NCI-H510A treated with DMSO at 0.1 percent for 48 hours (cell line): ENCODE data around the gene ZFYVE9.
"Not testable (repeated sequence)": the region's sequence is repeated elsewhere in the genome, so short reads cannot be mapped to it uniquely, and the experiment has no call there.

Experiments used
- DNase-seq: peaks from one replicate; lab custom pipeline; 2025; lab: John Stamatoyannopoulos, UW

ZFYVE9 gene, protein sequence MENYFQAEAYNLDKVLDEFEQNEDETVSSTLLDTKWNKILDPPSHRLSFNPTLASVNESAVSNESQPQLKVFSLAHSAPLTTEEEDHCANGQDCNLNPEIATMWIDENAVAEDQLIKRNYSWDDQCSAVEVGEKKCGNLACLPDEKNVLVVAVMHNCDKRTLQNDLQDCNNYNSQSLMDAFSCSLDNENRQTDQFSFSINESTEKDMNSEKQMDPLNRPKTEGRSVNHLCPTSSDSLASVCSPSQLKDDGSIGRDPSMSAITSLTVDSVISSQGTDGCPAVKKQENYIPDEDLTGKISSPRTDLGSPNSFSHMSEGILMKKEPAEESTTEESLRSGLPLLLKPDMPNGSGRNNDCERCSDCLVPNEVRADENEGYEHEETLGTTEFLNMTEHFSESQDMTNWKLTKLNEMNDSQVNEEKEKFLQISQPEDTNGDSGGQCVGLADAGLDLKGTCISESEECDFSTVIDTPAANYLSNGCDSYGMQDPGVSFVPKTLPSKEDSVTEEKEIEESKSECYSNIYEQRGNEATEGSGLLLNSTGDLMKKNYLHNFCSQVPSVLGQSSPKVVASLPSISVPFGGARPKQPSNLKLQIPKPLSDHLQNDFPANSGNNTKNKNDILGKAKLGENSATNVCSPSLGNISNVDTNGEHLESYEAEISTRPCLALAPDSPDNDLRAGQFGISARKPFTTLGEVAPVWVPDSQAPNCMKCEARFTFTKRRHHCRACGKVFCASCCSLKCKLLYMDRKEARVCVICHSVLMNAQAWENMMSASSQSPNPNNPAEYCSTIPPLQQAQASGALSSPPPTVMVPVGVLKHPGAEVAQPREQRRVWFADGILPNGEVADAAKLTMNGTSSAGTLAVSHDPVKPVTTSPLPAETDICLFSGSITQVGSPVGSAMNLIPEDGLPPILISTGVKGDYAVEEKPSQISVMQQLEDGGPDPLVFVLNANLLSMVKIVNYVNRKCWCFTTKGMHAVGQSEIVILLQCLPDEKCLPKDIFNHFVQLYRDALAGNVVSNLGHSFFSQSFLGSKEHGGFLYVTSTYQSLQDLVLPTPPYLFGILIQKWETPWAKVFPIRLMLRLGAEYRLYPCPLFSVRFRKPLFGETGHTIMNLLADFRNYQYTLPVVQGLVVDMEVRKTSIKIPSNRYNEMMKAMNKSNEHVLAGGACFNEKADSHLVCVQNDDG (N-terminal part only)

DNA sequence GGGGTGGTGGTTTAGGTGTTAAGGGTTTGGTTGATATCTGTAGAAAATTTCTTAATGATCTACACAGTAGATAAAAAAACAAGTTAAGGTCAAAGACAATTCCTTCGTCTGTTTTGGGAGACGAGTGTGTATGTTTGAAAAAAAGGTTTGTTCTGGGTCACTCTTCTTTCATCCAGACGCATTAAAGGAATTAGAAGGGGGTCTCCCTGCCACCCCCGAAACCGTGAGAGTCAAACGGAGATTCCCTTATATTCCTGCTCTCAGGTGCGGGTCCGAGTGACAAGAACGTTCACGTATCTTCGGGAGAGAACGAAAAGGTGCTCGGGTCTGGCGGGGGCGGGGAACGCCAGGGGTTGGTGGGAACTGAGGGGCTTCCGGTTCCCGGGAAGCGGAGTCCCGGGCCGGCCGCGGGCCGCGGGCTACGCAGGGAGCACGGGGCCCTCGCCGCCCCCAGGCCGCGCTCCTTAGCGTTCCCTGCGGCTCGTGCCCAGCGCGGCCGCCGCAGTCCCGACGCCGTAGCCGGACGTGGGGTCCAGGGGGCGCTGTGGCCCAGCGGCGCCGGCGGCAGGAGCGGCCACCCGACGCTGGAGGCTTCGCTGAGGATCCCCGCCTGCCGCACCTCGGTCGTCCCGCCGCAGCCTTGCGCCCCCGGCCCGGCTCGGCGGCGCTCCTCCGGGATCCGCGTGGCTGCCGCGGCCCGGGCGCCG, at the start of gene ZFYVE9:
Gene ZFYVE9, plus strand, starts transcription at position 577 of the 707 bp plus-strand sequence. CDS start 91,118 bp downstream, outside the sequence.
- DNase-seq, result peak; percentile 76

DNA sequence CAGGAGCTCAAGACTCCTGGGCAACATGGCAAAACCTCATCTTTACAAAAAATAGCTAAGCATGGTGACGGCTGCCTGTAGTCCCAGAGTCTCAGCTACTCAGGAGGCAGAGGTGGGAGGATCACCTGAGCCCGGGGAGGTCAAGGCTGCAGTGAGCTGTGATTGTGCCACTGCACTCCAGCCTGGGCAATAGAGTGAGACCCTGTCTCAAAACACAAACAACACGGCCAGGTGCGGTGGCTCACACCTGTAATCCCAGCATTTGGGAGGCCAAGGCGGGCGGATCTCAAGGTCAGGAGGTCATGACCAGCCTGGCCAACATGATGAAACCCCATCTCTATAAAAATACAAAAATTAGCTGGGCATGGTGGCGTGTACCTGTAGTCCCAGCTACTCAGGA, 47.6 kb upstream of the ZFYVE9 start:
- DNase-seq, result not testable (repeated sequence)

DNA sequence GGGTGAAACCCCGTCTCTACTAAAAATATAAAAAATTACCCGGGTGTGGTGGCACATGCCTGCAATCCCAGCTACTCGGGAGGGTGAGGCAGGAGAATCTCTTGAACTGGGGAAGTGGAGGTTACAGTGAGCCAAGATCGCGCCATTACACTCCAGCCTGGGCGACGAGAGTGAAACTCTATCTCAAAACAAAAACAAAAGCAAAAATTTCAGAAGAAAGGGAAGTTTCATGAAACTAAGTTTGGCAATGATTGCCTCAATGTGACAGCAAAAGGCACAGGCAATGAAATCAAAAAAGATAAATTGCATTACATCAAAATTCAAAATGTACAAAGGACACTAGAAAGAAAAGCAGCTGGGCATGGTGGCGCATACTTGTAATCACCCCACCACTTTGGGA, 45.7 kb upstream of the ZFYVE9 start:
- DNase-seq, result no peak

DNA sequence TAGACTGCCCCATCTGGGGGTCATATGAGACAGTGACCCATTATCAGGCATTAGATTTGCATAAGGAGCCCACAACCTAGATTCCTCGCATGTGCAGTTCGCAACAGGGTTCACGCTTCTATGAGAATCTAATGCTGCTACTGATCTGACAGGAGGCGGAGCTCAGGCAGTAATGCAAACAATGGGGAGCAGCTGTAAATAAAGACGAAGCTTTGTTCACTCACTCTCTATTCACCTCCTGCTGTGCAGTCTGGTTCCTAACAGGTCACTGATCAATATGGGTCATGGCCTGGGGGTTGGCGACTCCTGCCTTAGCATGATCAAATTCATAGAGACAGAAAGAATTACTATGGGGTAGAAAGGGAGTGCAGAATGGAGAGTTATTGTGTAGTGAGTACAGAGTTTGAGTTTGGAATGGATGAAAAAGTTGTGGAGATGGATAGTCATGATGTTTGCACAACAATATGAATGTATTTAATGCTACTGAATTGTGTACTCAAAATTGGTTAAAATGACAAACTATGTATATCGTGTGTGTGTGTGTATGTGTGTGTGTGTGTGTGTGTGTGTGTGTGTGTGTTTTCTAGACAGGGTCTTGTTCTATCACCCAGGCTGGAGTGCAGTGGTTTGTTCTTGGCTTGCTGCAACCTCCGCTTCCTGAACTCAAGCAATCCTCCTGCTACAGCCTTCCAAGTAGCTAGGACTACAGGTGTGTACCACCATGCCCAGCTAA, 43.6 kb upstream of the ZFYVE9 start:
- DNase-seq, result peak; percentile 33

DNA sequence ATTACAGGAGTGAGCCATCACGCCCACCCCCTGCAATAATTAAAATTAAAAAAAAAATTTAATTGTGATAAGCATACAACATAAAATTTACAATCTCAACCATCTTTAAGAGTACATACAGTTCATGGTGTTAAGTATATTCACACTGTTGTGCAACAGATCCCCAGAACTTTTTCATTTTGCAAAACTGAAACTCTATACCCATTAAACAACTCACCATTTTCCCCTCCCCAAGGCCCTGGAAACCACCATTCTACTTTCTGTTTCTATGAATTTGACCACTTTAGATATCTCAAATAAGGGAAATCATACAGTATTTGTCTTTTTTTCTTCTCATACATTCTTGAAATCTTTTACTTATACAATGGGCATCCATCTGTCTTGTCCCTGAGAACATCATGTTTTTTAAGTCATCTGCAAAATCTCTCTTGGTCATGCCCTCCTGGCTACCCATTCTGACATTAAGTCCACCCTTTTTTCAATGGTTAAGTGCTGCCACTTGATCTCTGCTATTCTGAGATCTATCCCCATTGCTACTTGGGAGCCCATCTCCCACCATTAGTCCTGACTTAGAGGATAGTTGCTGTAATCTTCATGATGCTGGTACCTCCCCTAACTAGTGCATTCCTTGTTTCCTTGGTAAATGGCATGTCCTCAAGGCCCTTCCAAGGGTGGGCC, 39.4 kb upstream of the ZFYVE9 start:
- no peak for DNase-seq

DNA sequence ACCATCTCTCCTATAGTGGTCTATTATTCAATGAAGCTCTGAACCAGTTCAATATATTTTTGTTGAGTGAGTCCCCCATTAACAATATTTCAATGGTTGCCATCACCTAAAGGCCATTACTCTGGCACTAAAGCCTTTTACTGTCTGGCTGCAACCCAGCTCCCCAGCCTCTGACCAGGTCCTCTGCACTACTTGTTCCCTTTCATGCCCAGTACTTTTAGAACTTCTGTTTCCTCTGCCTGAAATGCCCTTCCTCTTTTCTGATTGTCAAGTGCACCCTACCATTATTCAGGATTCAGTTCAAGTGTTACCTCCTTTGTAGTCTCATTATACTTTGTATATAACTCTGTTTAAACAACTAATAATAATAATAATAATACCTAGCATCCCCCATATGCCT, 30.4 kb upstream of the ZFYVE9 start:
- DNase-seq, result no peak

DNA sequence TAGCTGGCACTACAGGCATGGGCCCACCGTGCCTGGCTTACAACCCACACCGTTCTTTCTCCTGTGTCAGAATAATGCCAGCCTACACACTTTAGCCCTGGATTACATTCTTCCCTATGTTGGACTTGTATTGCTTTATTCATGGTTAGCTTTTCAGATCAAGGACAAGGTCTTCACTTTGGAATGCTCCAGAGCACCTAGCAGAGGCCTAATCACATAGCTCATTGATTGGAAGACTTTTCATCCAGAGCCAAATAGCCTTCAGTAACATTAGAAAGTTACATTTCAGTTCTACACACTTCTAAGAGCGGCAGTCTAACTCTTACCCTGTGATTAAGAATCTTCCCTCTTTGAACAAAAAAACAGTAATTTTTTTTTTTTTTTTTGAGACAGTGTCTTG, 29.4 kb upstream of the ZFYVE9 start:
- DNase-seq, result no peak

DNA sequence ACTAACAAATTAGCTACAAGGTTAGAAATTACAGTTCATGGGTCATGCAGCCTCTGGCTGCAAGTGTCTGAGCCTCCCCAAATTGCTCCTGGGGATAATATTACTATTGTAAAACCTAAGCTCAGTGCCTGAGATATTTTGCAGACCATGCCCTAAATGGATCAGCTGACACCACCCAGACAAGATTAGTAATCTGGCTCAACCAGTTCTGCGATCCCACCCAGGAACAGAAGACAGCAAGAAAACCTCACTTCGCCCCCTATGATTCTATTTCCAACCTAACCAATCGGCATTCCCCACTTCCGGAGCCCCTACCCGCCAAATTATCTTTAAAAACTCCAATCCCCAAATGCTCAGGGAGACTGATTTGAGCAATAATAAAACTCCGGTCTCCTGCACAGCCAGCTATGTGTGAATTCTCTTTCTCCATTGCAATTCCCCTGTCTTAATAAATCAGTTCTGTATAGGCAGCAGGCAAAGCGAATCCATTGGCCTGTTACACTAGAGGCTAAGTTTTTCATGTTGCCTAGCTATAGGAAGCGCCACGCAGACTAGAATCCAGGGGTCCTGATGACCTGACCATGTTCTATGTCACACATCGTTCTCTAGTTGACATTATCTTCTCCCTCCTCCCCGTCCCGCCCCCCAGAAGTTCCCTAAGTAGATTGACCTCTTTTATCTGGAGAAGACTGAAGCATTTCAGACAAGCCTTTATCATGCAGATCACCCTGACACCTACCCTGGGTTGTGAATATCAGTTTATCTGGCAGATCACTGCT, 22.4 kb upstream of the ZFYVE9 start:
- no peak for DNase-seq

DNA sequence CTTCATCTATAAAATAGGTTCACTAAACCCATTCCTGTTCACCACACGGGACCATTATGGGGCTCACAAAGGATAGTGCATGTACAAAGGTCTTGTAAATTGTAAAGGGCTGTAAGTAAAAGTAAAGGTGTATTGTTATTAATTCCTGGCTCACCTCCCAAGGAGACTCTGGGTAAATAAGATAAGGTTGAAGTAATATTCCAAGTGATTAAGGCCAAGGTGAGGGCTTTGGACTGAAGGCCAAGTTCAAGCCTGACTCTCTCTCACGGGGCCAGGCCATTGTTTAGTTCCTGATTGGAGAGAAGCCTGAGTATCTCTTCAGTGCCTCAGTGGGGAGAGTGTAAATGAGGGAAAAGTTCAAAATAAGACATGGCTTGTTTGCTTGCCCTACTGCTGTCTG, 19.5 kb upstream of the ZFYVE9 start:
- no peak for DNase-seq

DNA sequence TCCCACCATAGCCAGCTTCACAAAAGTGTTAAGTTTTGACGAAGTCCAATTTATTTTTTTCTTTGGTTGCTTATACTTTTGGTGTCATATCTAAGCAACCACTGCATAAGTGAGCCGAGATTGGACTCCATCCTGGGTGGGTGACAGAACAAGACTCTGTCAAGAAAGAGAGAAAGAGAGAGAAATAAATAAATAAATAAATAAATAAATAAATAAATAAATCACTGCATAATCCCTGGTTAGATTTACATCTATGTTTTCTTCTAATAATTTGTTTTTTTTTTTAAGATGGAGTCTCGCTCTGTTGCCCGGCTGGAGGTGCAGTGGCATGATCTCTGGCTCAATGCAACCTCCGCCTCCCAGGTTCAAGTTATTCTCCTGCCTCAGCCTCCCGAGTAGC, 18.3 kb upstream of the ZFYVE9 start:
- no peak for DNase-seq

DNA sequence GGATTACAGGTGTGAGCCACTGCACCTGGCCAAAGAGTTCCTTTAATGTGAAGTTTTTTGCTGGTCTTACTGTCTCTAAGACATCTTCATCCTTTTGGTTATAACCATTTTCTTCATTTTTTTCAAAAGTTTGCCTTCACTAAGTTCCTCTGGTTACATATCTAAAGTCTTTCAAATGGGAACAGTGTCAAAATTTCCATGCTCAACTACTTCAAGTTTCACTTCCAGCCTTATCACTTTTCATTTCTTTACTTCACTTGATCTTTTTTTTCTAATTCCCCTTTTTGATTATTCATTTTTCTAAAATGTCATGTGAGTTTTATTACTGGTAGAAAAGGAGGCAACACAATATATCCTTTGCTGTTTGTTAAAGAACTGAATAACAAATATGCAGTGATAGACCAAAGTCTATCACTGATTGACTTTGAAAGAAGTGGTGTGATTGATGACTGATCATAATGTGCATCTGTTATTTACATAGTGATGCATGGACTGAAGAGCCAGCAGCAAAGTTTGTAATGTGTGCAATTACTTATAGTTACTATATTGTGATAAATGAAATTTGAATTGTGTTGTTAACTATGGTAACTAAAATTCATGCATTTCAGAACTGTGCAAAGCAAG, 16.0 kb upstream of the ZFYVE9 start:
- no peak for DNase-seq

DNA sequence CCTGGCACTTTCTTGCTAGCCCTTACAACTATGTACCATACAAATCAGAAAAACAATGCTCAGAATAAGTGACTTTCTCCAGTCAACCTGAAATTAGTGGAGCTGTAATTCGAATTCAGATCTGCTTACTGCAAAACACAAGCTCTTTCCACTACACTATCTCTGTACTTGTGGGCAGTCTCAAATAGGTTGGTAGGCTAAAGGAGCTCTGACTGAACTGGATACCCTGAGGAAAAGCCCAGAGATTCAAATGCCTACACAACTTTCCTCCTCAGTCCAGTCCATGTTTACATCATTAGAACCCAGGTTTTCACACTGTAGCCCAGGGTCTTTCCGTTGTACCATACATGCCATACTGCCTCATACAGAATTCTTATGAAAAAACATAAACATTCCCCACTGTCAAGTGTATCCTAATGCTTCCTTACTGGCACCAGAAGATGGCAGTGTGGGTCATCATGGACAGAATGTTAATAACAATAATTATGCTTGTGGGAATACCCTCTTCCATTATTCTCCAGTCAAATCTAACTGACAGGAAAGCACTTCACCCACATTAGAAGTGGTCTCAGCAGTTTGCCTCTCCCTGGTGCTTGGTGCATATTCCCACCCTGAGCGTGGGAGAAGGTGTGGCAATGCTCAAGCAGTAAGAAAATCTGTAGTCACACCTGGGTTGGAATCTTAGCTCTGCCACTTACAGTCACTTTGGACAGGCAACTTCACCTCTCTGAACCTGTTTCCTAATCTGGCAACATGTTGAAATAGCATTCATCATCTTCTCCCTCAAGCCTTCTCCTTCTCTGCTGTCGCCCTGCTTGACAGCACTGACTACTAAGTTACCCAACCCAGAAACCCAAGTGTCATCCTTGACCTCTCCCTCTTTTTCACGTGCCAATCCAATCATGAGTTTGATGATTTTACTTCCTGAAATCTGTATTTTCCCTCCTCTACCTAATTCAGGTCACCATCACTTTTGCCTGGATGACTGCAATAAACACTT, 14.4 kb upstream of the ZFYVE9 start:
- DNase-seq, result peak; percentile 49

DNA sequence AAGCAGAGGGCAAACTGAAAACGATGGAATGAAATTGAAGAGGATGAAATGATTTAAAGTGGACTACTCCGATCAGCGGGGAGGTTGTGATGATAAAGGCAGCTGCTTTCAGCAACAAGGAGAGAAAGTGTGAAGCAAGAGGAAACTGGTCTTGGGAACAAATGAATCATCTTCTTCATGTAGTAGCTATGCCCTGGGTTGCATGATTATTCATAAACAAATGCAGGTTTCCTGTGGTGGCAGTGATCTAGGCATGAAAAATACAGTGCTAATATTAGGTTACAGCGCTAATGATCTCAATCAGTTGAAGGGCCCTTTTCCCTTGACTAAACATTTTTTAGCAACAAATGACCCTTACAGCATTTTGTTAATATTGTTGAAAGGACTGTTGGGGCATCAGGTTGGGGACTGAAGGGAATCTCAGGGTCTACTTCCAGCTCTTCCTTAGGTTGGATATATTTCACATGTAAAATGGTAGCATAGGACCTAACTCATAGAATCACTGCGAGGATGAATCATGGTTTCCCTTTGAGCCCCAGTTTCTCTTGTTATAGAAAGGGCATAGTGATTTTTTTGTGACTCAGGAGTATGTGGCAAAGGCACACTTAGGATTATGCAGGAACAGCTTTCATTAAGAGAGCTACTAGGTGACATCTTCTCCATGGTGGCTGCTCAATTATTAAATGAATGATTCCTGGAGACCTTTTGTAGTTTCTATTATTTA, 1.9 kb upstream of the ZFYVE9 start:
- DNase-seq, result no peak

DNA sequence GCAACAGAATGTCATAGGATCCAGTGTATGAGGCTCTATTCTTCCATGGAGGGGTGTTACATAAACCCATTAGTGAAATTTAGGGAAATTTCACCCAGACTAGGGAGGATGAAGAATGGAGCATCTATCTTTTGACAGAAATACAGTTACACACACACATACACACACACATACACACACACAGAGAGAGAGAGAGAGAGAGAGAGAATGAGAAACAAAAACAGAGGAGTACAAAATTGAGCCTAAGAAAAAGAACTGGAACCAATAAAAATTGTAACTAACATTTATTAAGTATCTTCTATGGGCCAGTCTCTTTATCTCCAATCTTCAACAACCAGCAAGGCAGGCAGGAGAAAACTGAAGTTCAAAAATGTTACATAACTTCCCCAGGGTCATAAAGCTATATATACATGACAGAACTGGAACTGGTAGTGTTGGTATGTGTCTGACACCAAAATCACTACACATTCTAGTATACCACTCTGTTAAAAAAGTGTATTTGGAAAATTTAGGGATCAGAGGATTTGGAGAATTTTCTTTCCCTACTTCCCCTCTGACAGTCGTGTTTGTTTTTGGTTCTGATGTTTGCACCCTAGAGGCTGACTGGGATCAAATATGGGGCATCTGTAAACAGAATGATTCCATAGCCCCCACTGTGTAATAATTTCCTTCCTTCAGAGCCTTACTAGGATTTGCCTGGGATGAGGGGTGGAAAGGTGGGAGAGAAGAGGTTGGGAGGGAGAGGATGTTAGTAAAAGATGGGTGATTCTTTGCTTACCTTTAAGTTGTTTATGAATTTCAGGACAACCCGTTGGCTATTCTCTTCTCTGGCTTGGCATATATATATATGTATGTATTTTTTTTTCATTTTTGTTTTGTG, 1.0 kb upstream of the ZFYVE9 start:
- DNase-seq, result no peak

DNA sequence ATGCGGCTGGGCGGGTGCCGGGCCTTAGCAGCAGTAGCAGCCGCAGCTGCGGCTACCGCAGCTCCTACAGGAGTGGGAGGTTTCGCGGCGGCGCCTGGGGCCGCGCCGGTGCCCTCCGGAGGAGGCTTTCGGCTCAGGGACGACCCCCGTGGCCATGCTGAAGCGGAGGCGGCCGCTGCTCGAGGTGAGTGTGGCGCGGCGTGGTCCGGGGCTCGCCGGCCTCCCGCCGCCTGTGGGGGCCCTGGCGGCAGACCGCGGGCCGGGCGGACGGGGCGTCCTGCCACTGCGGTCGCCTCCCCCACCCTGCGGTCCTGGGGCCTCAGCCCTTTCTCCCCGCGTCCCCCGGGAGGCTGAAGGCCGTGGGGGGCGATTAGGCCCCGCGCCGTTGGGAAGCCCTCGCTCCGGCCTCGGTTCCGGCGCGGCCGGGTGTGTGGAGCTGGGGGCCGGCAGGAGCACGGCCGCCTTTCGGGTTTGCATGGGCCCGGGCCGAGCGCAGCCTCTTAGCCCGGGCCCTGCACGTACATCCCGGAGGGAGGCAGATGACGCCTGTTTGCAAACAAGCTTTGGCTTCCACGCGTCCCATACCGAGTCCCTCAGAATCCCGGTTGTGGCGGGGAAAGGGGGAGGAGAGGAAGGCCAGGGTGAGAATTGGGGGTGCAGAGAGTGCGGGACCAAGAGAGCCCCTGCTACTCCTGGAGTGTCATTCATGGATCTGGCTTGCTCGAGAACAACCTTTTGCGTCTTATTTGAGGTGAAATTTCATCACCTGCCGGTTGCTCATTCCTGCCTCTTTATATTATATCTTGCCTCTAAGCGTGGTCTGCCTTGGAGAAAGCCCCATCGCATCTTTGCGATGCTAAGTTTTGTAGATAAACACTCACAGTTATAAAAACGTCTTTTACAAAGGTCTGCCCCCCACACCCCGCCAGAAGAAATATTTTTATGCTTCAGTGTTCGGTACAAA, 613 bp downstream of the ZFYVE9 start:
- peak; percentile 29 for DNase-seq
